Chondrocyte (in vitro differentiated cells): Measurements from ENCODE around the gene PCDHGC4. TPM values are rescaled to one million over a fixed set of nuclear protein-coding genes. Genes with fewer than 3 reads are reported as not detected.

Source experiments
- DNase-seq: peaks from one replicate; pipeline ENCODE4 v3.0.0; 2021; ENCODE audit warnings: mixed read lengths, low spot score
- H3K27ac Mint-ChIP-seq: one replicate; pipeline ENCODE4 v1.8.0; 2021; ENCODE audit warnings: mild to moderate bottlenecking, moderate library complexity, mixed read lengths; ENCODE audit not compliant: unreplicated experiment
- H3K27me3 Mint-ChIP-seq: 2 replicates; pipeline ENCODE4 v1.8.0; 2021; ENCODE audit warnings: low read depth, mixed read lengths
- H3K36me3 Mint-ChIP-seq: 2 replicates; pipeline ENCODE4 v1.8.0; 2021; ENCODE audit warnings: low read depth, mixed read lengths
- H3K4me1 Mint-ChIP-seq: 2 replicates; pipeline ENCODE4 v1.8.0; 2021; ENCODE audit warnings: low read depth, mild to moderate bottlenecking, mixed read lengths
- H3K4me3 Mint-ChIP-seq: one replicate; pipeline ENCODE4 v1.8.0; 2021; ENCODE audit warnings: mild to moderate bottlenecking, moderate library complexity, mixed read lengths; ENCODE audit not compliant: unreplicated experiment
- H3K9me3 Mint-ChIP-seq: 2 replicates; pipeline ENCODE4 v1.8.0; 2021; ENCODE audit warnings: low read depth, mixed read lengths
- long read RNA-seq: library from polyadenylated mRNA; stranded (forward); transcript quantifications from one replicate; pipeline ENCODE4 v2.0.0, GENCODE V29; 2021
- total RNA-seq: library from RNA; stranded (reverse); gene quantifications from 3 replicates; pipeline ENCODE4 v1.2.1, GENCODE V29; 2021
- TF ChIP-seq, protein P1 (sequence below): fragments of 200-600 bp; sonication (generic); IDR thresholded peaks from 2 replicates; pipeline ENCODE4 v1.5.0; 2021; ENCODE audit warnings: antibody characterized with exemption, mild to moderate bottlenecking, moderate library complexity

PCDHGC4 gene
- total RNA-seq = 0.72 to 1.8 TPM (median 1.1 TPM) in 3 replicates
- long read RNA-seq = 0 reads

GRCh38 chr5:141484641-141485311 is at the start of gene PCDHGC4:
TSS of gene PCDHGC4 (plus strand) at chr5:141485030. CDS start at chr5:141485174, 144 bp downstream.
- Mint-ChIP-seq H3K27me3 (no peaks in the 10 kb centered on the region), H3K4me1 (peaks cover 55% of the 10 kb centered on the region), H3K9me3 (no peaks in the 10 kb centered on the region), H3K36me3 (peaks cover 4% of the 10 kb centered on the region), H3K27ac (no peak within 1 kb of the TSS), H3K4me3 (peak within 1 kb of the TSS; percentile 50)
- TF ChIP-seq, protein P1, sequence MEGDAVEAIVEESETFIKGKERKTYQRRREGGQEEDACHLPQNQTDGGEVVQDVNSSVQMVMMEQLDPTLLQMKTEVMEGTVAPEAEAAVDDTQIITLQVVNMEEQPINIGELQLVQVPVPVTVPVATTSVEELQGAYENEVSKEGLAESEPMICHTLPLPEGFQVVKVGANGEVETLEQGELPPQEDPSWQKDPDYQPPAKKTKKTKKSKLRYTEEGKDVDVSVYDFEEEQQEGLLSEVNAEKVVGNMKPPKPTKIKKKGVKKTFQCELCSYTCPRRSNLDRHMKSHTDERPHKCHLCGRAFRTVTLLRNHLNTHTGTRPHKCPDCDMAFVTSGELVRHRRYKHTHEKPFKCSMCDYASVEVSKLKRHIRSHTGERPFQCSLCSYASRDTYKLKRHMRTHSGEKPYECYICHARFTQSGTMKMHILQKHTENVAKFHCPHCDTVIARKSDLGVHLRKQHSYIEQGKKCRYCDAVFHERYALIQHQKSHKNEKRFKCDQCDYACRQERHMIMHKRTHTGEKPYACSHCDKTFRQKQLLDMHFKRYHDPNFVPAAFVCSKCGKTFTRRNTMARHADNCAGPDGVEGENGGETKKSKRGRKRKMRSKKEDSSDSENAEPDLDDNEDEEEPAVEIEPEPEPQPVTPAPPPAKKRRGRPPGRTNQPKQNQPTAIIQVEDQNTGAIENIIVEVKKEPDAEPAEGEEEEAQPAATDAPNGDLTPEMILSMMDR = no peak
- DNase-seq = no peak

GRCh38 chr5:141437221-141437620 is 47.6 kb upstream of the PCDHGC4 start:
- peaks cover 21% of the 10 kb centered on the region for H3K9me3 Mint-ChIP-seq
- H3K4me3 Mint-ChIP-seq = no peak overlapping the region
- TF ChIP-seq, protein P1 = no peak
- DNase-seq = no peak
- H3K27me3 Mint-ChIP-seq = no peaks in the 10 kb centered on the region
- peaks cover 16% of the 10 kb centered on the region for H3K36me3 Mint-ChIP-seq
- H3K27ac Mint-ChIP-seq = no peak overlapping the region
- peaks cover 4% of the 10 kb centered on the region for H3K4me1 Mint-ChIP-seq

- TF ChIP-seq, protein P1 = no peak
- H3K27me3 Mint-ChIP-seq = no peaks in the 10 kb centered on the region
- peaks cover 4% of the 10 kb centered on the region for H3K4me1 Mint-ChIP-seq
- DNase-seq = no peak
- no peak overlapping the region for H3K4me3 Mint-ChIP-seq
- H3K27ac Mint-ChIP-seq = no peak overlapping the region
- peaks cover 16% of the 10 kb centered on the region for H3K9me3 Mint-ChIP-seq
- H3K36me3 Mint-ChIP-seq = peaks cover 11% of the 10 kb centered on the region
Observed at GRCh38 chr5:141439411-141440141, 45.3 kb upstream of the PCDHGC4 start.

DNA sequence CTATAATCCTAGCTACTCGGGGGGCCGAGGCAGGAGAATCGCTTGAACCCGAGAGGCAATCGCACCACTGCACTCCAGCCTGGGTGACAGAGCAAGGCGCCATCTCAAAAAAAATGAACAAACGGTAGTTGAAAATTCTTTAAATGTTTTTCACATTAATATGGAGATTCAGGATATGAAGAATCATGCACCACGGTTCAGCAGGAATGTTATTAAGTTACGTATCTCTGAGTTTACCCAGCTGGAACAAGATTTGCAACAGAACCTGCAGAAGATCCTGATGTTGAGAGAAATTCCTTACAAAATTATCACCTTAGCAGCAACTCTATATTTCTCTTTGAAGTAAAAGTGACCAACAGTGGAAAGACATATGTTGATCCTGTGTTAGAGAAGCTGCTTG is 44.5 kb upstream of the PCDHGC4 start:
- peaks cover 17% of the 10 kb centered on the region for H3K9me3 Mint-ChIP-seq
- no peak overlapping the region for H3K27ac Mint-ChIP-seq
- no peak overlapping the region for H3K4me3 Mint-ChIP-seq
- no peak for DNase-seq
- TF ChIP-seq, protein P1 = no peak
- H3K4me1 Mint-ChIP-seq = peaks cover 4% of the 10 kb centered on the region
- no peaks in the 10 kb centered on the region for H3K27me3 Mint-ChIP-seq
- peaks cover 13% of the 10 kb centered on the region for H3K36me3 Mint-ChIP-seq

DNA sequence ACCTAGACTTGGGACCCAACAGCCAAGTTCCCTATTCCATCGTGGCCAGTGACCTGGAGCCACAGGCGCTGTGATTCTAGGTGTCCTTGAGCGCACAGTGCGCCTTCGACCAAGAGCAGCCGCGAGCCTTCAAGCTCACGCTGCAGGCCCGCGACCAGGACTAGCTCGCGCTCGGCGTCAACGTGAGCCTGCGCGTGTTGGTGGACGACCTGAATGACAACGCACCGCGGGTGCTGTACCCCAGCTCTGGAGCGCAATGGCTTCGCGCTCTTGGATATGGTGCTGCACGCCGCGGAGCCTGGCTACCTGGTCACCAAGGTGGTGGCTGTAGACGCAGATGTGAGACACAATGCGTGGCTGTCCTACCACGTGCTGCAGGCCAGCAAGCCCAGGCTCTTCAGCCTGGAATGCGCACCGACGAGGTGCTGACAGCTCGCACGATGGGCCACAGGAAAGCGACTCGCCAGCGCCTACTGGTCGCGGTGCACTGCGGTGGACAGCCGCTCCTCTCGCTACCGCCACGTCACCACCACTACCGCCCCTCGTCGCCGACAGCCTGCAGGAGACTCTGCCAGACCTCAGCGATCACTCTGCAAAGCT is 43.2 kb upstream of the PCDHGC4 start:
- no peak for DNase-seq
- Mint-ChIP-seq H3K36me3 (peaks cover 13% of the 10 kb centered on the region), H3K27ac (no peak overlapping the region), H3K9me3 (peaks cover 14% of the 10 kb centered on the region), H3K4me1 (peaks cover 4% of the 10 kb centered on the region), H3K4me3 (no peak overlapping the region), H3K27me3 (no peaks in the 10 kb centered on the region)
- TF ChIP-seq, protein P1 = no peak
